DOHH2 (cell line): Measurements from ENCODE around the gene OR5AK2.
"Not testable (repeated sequence)": the region's sequence is repeated elsewhere in the genome, so short reads cannot be mapped to it uniquely, and the experiment has no call there.

Experiments used
- EZH2phosphoT487 ChIP-seq: fragments of 200-600 bp; sonication (generic); IDR thresholded peaks from 2 replicates; pipeline ENCODE4 v1.6.1; 2017; ENCODE audit warnings: borderline replicate concordance, mild to moderate bottlenecking, antibody characterized with exemption, low read length, moderate library complexity, mixed read lengths
- TF ChIP-seq, protein P1 (sequence below): fragments of 200-600 bp; sonication (generic); IDR thresholded peaks from one replicate; pipeline ENCODE4 v1.5.1; 2014; ENCODE audit warnings: antibody characterized with exemption, mild to moderate bottlenecking, low read depth, low read length; ENCODE audit not compliant: poor library complexity, severe bottlenecking

- TF ChIP-seq, protein P1, sequence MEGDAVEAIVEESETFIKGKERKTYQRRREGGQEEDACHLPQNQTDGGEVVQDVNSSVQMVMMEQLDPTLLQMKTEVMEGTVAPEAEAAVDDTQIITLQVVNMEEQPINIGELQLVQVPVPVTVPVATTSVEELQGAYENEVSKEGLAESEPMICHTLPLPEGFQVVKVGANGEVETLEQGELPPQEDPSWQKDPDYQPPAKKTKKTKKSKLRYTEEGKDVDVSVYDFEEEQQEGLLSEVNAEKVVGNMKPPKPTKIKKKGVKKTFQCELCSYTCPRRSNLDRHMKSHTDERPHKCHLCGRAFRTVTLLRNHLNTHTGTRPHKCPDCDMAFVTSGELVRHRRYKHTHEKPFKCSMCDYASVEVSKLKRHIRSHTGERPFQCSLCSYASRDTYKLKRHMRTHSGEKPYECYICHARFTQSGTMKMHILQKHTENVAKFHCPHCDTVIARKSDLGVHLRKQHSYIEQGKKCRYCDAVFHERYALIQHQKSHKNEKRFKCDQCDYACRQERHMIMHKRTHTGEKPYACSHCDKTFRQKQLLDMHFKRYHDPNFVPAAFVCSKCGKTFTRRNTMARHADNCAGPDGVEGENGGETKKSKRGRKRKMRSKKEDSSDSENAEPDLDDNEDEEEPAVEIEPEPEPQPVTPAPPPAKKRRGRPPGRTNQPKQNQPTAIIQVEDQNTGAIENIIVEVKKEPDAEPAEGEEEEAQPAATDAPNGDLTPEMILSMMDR, result not testable (repeated sequence)
- not testable (repeated sequence) for TF ChIP-seq EZH2phosphoT487
Measured at GRCh38 chr11:56953907-56954306, 34.8 kb upstream of the OR5AK2 start.
